DND-41 (cell line): ENCODE measurements around the gene LRRC4B.

Source experiments
- EZH2 ChIP-seq: IDR thresholded peaks from 3 replicates; pipeline ENCODE4 v1.6.1; 2012; ENCODE audit warnings: borderline replicate concordance, low read depth, mild to moderate bottlenecking, moderate library complexity, low read length, inconsistent platforms; ENCODE audit not compliant: severe bottlenecking
- TF ChIP-seq, protein P1 (sequence below): IDR thresholded peaks from 2 replicates; pipeline ENCODE4 v1.5.1; 2012; ENCODE audit warnings: borderline replicate concordance, low read length, moderate library complexity, mild to moderate bottlenecking; ENCODE audit not compliant: poor library complexity, severe bottlenecking; ENCODE audit errors: extremely low read depth

DNA sequence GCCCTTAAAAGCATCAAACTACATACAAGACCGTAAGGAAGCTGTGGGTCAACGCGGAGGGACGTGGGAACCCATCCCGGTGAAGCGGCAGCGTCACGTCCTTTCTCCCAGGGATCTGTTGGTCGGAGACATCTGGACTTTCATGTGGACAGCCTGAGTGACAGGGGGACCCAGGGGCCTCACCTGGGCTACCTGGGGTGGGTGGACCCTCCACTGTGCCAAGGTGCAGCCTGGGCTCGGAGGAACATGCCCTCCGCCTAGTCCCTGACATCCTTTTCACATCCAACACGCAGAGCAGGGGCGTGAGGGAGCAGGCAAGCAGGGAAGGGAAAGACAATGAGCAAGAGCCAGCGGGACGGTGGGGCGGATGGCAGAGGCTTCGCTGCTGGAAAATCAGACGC, 77.8 kb downstream of the LRRC4B start:
- TF ChIP-seq, protein P1, sequence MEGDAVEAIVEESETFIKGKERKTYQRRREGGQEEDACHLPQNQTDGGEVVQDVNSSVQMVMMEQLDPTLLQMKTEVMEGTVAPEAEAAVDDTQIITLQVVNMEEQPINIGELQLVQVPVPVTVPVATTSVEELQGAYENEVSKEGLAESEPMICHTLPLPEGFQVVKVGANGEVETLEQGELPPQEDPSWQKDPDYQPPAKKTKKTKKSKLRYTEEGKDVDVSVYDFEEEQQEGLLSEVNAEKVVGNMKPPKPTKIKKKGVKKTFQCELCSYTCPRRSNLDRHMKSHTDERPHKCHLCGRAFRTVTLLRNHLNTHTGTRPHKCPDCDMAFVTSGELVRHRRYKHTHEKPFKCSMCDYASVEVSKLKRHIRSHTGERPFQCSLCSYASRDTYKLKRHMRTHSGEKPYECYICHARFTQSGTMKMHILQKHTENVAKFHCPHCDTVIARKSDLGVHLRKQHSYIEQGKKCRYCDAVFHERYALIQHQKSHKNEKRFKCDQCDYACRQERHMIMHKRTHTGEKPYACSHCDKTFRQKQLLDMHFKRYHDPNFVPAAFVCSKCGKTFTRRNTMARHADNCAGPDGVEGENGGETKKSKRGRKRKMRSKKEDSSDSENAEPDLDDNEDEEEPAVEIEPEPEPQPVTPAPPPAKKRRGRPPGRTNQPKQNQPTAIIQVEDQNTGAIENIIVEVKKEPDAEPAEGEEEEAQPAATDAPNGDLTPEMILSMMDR: no peak
- no peak for TF ChIP-seq EZH2
